NOMO-1 treated with DMSO at 0.1 percent for 48 hours (cell line): ENCODE results near the gene SOHLH2.

Experiments used
- DNase-seq: peaks from one replicate; lab custom pipeline; 2025; ENCODE audit not compliant: unreplicated experiment; lab: John Stamatoyannopoulos, UW

SOHLH2 gene

DNA sequence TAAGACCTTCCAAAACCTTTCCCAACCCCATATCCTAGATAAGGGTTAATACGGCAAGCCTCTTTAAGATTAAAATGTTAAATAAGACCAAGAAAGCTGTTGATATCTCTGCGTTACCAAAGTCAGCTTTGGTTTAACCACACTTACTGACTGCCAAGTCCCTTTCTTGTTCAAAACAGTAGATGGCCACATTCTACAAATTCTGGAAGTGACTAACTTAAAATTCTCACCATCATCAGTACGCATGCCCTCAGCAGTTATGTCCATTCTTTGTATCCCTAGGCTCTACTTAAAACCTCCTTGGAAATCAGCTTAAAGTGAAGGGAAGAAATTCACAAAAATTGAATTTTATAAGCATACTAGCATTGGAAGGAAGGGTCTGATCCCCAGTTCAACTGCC, 23.6 kb downstream of the SOHLH2 start:
- DNase-seq: no peak

DNA sequence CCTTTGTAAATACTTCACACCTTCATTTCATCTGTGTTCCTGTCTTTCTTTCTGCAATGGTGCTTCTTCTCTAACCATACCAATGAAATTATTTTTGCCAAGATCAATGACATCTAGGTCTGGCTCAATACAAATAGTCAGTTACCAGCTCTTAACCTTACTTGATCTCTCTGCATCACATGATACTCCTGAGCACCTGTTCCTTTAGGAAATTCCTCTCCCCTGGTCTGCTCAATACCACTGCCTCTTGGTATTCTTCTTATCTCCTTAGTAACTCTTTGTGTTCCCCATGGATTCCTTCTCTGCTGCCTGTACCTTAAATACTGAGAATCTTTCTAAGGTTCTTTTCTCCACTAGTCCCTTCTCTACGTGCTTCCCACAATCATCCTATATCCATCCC, 25.9 kb downstream of the SOHLH2 start:
- no peak for DNase-seq

DNA sequence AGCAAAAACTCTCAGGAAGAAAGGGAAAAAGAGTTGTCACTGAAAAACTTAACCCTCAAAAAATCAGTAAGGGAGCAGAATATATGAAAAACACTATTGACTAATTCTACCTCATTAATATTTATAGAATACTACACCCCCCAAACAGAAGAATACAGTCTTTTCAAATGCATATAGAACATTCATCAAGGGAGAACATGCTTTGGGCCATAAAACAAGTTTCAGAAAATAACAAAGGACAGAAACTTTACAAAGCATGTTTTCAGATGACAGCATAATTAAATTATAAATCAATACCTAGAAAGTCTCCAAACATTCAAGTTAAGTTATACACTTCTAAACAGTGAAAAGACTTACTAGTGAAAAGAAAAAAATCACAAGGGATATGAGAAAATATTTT, 30.5 kb downstream of the SOHLH2 start:
- DNase-seq: no peak

GRCh38 chr13:36175621-36176020, 38.7 kb downstream of the SOHLH2 start:
- DNase-seq: no peak

GRCh38 chr13:36174923-36175322, 39.4 kb downstream of the SOHLH2 start:
- no peak for DNase-seq

GRCh38 chr13:36173571-36174322, 40.6 kb downstream of the SOHLH2 start:
- no peak for DNase-seq

- DNase-seq: no peak
Observed at GRCh38 chr13:36166046-36166445, 48.3 kb downstream of the SOHLH2 start.

- no peak for DNase-seq
Observed at GRCh38 chr13:36163809-36164308, 50.5 kb downstream of the SOHLH2 start.

DNA sequence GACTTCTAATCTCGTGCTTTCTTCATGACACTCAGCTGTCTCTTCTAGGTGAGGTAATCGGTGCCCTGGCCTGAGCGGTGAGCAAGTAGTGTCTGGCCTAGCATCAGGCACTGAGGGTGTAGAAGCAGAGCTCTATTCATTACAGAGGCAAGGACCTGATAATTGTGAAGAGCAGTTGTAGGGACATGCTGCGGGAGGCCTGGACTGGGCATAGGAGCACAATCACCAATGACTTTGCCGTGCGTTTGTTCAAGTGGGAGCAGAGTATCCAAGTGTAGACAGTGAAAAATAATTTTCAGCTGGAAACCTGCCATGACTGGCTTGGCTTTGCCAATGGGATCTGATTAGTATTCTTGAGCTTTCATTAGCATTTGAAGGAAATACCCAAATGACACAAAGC, 51.1 kb downstream of the SOHLH2 start:
- no peak for DNase-seq

DNA sequence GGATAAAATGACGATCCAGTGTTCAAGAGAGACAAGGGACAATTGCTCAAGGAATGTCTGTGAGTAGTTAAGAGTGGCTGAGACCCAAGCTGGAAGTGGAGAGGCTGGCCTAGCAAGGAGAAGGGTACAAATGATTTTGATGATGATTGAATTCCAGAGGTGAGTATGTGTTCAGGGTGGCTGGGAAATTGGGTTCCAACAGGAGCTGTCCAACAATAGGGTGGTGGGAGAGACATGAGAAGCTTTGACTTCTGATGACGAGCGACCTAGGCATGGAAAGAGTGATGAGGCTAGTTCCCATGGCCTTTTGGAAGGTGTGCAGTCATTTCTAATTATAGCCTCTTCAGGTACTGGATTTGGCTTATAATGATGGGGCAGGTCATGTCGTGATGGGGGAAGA, 54.1 kb downstream of the SOHLH2 start:
- no peak for DNase-seq

- DNase-seq: no peak
Observed at GRCh38 chr13:36158611-36159010, 55.7 kb downstream of the SOHLH2 start.

- no peak for DNase-seq
Observed at GRCh38 chr13:36157480-36157879, 56.9 kb downstream of the SOHLH2 start.

DNA sequence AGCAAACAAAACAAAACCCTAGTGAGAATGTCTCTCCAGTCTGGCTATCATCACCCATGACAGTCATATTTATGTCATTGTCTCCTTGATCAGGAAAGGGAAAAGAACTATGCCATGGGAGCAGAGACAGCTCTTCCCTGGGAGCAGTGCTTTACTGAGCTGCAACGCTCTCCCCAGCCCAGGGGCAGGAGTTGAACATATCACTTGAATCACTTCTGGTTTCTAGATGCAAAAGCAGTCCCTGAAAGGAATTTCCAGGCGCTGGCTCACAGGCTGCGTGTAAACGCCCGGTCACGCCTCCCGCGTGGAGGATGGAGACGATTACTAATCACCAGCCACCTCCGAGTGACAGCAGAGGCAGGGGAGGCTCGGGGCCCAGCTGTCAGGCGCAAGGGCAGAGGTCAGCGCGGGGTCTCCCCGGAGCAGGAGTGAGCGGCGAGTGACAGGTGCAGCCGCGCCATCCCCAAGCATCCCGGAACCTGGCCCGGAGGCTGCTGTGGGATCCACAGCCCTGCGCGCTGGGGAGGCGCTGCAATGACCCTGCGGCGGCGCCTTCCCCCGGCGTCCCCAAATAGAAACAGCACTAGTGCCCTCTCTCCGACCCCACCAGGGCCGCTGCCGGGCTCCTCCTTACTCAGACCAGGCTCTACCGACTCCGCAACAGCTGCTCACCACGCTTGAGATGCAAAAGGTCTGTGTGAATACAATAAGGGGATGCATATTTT, 59.6 kb downstream of the SOHLH2 start:
- DNase-seq: no peak

DNA sequence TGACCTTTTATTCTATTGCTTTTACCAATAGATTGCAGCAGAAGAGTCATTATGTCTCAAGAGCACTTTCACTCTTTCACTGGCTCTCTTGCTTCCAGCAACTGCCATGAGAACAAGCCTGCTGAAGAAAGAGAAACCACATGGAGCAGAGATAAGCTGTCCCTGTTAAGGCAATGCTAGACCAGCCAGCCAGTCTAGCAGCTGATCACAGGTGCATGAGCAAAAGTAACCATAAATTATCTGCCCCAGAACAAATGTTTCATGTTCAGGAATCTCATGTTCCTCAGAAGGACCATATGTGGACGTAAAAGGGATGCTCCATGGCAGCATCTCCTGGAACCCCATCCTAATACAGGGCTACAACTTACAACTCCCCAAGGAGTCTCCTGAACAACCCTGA, 62.8 kb downstream of the SOHLH2 start:
- no peak for DNase-seq

- DNase-seq: no peak
Observed at GRCh38 chr13:36148446-36148845, 65.9 kb downstream of the SOHLH2 start.

DNA sequence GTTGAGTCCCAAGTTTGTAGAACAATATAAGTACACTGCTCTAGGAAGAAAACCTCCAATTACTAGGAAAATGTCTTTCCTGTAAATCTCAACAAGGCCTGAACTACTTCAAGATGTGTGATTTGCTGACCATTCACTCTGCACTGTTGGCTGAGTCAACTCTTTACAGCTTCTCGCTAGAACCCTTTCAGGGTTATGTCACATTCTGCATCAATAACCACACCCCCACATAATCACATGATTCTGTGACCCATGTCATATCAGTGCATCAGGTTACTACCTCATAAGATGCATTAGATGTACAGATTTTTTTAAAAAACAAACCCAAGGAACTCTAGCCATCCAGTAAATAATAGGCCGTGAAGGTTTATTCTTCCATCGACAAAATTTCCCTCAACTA, 67.0 kb downstream of the SOHLH2 start:
- DNase-seq: no peak

GRCh38 chr13:36146511-36147269, 67.7 kb downstream of the SOHLH2 start:
- DNase-seq: no peak

DNA sequence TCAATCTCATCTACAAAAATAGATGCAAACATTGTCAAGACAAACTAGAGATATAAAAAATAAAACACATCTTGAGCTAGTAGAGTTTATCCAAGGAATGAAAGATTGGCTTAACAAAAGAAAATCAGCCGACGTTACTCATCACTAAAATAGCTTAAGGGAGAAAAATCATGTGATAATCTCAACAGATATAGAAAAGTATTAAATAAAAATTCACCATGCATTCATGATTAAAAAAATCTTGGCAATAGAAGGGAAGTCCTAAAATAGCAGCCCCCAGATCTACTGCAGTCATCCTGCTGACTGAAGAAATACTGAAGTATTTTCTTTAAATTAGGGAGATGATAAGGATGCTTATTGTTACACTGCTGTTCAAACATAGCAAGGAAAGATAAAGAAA, 70.6 kb downstream of the SOHLH2 start:
- DNase-seq: no peak

DNA sequence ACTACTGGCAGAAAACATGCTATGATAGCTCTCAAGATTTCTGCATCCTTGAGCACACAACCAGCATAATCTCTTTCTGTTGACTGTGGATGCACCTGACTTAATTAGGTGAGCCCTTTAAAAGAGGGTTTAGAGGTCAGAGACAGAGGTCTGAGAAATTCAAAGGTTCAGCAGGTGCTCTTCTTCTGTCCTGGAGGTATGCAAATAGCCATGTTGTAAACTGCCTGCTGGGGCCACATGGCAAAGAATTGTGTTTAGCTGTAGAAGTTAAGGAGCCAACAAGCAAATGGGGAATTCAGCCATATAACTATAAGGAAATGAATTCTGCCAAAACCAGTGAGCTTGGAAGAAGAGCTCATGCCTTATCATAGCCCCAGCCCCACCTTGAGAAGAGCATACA, 71.6 kb downstream of the SOHLH2 start:
- DNase-seq: no peak

DNA sequence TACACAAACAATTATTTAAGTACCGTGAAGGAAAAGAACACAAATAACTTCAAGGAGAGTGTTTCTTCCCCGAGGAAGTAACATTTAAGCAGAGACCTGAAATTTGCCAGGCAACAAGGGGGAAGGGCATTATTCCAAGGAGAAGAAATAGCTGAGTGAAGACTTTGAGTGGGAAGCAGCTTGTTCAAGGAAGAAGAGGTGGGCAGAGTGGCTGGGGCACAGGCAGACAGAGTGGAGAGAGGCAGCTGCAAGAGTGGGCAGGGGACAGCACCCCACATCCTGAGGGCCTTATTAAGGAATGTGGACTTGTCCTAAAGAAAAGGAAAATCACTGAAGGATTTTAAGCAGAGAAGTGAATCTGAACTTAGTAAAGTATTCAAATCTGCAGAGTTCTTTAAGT, 78.5 kb downstream of the SOHLH2 start:
- no peak for DNase-seq

DNA sequence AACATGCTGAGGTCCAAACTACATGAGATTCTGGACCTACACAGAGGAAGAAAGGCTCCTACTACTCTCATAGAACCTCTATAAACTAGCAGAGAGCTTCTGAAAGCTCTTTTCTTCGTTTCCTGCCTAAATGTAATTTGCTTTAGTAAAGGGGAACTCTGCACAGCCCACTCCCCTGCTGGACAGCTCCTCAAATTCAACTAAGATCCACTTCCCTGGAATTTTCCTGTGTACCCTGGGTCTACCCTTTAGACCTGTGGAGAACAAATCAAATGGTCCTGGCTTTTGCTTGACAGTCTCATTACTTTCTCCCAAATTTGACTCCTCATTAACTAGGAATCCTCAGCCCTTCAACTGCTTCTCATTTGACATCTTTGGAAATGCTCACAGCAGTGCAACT, 79.7 kb downstream of the SOHLH2 start:
- DNase-seq: no peak
